ENCODE data around the gene RPS26.
A peak's percentile ranks its signal among the peaks of the same experiment; 100 is the strongest.
"Not testable (repeated sequence)": the region's sequence is repeated elsewhere in the genome, so short reads cannot be mapped to it uniquely, and the experiment has no call there.

RPS26 gene

DNA sequence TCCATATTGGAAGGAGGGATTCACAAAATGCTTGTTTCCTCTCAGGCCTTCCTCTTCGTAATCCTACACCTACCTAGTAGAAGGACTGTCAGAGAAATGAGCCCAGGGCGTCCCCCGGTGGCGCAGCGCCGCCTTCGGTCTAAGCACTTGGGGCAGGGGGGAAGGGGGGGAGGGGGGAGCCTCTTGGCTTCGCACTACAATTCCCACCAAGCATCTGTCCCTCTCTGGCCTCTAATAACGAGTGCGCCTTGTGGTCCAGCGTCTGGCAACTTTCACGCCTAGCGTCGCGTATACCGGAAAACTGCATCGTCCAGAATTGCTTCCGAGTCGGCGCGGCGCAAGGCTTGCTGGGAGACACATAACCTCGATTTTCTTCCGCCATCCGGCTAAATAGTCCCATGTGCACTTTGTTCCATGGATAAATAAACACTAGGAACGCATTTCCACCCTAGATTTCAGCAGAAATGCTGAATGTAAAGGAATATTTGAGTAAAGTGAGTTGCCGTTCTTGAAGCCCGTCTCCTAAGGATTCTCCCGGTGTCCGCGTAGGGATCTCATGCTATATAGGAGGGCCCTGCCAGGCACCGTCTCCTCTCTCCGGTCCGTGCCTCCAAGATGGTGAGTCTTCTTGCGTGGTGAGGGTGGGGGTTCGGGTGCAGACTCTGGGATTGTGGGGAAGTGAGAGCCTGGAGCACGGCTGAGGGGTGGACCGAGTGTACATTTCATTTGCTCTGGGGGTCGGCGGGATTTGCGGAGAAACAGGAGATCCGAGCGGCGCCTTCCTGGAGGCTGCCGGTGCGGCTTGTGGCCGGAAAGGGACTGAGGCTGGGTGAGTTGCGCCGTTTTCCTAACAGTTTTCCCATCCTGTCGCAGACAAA lies at the start of gene RPS26:
Gene RPS26 (plus strand): TSS at position 367 of the 878 bp plus-strand sequence. CDS start 249 bp downstream, at position 616.
- peak; percentile 99 for DNase-seq (ENCODE audit: low read depth)

DNA sequence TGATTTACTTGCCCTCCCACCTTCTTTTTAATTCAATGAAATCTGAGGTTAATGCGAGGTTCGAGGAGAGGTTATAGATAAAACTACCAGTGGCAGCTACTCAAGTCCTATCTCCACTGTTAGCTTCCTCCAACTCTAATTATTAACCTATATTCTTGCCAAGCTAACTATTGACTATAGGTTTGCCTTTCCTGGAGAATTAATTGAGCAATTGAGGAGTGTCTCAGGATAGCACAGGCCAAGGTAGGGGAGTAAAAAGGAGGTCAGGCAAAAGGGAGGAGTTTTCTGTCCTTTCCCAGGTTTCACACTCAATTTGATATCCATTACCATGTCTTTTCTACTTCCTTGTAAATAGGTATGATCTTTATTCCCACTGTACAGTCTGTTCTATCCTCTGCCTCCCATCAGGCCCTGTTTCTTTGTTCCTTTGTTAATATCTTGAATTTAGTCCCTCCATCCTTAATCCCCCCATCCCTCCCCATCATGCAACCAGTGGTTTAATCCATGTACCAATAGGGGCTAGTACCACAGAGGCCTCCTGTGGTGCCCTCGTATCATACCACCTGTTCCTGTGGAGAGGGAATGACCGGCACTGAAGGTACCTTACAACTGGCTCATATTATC lies 48.4 kb upstream of the RPS26 start:
- DNase-seq (ENCODE audit: low read depth) = no peak

DNA sequence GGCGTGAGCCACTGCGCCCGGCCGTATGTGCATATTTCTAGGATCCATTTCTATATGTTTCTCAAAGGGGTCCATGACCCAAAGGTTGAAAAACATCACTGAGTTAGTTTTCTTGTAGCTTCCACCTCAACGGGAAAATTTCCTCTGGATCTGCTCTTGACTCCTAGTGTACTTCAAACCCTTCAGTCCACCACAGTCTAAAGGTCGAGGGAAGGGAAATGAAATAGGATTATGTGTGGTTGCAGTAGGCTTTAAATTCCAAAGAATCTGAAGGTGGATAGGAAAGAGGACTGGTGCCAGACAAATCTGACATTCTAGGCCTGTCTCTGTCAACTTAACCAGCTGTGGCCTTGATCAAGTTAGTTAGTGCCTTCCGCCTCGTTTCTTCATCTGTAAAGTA lies 46.4 kb upstream of the RPS26 start:
- DNase-seq (ENCODE audit: low read depth) = no peak

DNA sequence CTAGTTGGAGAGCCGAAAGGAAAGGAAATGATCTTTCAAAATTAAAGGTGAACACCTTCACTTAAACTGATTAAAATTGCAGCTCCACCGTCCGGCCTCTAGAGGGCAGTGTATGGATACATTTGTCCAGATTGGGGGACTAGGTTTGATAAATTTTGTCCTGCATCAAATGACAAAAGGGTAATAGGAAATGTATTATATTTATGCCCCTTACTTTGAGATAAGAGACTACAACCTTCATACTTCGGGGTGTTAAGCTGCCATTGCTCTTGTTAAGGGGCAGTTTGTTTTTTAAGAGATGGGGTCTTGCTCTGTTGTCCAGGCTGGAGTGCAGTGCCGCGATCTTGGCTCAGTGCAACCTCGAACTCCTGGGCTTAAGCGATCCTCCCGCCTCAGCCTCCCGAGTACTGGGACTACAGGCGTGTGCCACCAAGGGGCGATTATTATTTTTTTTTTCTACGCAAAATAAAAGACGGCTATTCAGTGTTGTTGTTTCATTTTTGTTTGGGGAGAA lies 45.5 kb upstream of the RPS26 start:
- DNase-seq (ENCODE audit: low read depth) = peak; percentile 28

DNA sequence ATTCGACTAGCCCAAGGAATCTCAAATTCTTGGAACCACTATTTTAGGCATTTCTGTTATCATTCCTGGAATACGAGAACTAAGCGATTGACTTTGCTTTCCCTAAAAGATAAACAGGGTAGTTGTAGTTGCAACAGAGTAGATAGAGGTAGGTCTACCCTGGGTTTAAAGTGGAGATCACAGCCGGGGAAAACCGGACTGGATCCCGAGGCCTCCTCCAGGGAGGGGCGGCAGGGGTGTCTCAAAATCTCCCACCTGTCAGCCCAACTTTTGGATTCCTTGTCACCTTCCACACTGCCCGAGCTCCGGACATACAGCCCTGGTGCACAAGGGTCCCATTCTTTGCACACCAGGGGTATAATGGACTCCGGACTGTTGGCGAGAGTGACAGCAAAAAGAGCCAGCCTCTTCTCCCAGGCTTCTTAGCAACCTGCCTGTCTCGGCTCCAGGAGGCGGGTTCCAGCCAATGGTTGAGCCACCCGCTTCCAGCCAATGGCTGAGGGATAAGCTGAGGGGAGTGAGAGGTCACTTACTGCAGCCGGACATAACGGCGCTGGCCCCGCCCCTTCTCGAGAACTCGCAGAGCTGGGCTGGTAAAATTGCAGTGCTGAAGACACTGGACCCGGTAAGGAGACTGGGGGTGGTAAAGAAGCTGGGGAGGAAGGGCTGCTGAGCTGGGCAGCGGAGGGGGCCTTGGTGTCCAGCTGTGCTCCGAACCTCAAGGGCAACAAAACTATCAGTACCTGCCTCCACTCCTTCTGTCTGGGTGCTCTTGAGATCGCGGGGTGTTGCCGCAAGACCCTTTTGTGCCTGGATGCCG lies 44.8 kb upstream of the RPS26 start, which contains the start of gene SUOX:
Gene SUOX (plus strand): TSS at position 562 of the 820 bp plus-strand sequence. CDS start 4,946 bp downstream, outside the sequence.
- DNase-seq (ENCODE audit: low read depth) = peak; percentile 92

DNA sequence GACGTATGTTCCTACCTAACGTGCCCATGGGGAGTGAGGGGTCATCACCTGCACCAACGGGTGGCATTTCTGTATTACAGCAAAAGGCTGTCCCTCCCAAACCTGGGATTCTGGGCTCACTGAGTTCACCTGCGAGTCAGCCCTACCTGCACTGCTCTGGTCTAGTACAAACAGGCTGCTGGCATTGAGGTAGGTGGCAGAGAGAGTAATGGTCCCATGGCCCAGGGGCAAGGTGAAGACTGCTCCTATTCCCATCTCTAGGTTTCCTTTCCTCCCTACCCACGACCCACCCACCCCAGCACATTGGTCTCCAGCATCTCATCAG lies 44.2 kb upstream of the RPS26 start:
- no peak for DNase-seq (ENCODE audit: low read depth)

DNA sequence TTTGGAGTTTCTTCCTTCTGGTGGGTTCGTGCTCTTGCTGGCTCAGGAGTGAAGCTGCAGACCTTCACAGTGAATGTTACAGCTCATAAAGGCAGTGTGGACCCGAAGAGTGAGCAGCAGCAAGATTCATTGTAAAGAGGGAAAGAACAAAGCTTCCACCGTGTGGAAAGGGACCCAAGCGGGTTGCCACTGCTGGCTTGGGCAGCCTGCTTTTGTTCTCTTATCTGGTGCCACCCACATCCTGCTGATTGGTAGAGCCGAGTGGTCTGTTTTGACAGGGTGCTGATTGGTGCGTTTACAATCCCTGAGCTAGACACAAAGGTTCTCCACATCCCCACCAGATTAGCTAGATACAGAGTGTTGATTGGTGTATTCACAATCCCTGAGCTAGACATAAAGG lies 42.2 kb upstream of the RPS26 start:
- not testable (repeated sequence) for DNase-seq (ENCODE audit: low read depth)

DNA sequence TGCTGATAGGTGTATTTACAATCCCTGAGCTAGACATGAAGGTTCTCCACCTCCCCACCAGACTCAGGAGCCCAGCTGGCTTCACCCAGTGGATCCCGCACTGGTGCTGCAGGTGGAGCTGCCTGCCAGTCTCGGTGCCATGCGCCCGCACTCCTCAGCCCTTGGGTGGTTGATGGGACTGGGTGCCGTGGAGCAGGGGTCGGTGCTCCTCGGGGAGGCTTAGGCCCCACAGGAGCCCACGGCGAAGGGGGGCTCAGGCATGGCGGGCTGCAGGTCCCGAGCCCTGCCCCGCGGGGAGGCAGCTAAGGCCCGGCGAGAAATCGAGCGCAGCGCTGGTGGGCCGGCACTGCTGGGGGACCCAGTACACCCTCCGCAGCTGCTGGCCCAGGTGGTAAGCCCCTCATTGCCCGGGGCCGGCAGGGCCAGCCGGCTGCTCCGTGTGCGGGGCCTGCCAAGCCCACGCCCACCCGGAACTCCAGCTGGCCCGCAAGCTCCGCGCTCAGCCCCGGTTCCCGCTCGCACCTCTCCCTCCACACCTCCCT lies 41.6 kb upstream of the RPS26 start:
- DNase-seq (ENCODE audit: low read depth) = not testable (repeated sequence)

DNA sequence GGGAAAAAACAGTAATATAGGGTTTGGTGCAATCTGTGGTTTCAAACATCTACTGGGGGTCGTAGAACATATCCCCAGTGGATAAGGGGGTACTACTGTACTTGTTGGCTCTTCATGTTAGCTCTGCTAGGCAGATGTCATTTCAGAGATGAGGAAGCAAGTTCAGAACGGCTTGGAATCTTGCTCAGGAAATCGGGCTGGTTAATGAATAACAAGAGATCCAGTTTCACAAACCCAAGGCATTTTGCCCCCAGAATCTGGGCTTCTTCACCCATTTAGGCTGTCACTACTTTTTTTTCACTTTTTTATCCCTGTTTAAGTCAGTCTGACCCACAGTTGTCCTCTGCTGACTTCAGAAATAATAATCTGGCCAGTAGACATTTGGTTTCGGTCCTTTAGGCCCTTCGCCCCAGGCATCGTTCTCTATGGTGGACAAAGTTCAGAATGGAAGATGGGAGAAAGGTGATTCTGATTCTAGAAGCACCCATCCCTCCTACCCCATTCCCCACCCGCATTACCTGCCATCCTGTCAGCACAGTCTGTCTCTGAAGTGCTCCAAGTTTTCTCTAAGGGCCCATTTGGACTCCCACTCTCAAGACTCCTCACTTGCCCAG lies 40.1 kb upstream of the RPS26 start:
- no peak for DNase-seq (ENCODE audit: low read depth)

DNA sequence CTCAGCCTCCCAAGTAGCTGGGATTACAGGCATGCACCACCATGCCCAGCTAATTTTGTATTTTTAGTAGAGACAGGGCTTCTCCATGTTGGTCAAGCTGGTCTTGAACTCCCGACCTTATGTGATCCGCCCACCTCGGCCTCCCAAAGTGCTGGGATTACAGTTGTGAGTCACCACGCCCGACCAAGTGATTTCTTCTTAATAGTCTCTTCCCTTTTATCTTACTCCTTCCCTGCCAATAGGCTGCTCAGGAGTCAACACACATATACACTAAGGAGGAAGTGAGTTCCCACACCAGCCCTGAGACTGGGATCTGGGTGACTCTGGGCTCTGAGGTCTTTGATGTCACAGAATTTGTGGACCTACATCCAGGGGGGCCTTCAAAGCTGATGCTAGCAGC lies 38.3 kb upstream of the RPS26 start:
- DNase-seq (ENCODE audit: low read depth) = not testable (repeated sequence)

DNA sequence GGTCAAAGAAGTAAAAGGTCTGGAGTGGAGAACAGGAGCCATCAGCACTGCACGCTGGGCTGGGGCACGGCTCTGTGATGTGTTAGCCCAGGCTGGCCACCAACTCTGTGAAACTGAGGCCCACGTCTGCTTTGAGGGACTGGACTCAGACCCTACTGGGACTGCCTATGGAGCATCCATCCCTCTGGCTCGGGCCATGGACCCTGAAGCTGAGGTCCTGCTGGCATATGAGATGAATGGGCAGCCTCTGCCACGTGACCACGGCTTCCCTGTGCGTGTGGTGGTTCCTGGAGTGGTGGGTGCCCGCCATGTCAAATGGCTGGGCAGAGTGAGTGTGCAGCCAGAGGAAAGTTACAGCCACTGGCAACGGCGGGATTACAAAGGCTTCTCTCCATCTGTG lies 37.5 kb upstream of the RPS26 start:
- DNase-seq (ENCODE audit: low read depth) = no peak

DNA sequence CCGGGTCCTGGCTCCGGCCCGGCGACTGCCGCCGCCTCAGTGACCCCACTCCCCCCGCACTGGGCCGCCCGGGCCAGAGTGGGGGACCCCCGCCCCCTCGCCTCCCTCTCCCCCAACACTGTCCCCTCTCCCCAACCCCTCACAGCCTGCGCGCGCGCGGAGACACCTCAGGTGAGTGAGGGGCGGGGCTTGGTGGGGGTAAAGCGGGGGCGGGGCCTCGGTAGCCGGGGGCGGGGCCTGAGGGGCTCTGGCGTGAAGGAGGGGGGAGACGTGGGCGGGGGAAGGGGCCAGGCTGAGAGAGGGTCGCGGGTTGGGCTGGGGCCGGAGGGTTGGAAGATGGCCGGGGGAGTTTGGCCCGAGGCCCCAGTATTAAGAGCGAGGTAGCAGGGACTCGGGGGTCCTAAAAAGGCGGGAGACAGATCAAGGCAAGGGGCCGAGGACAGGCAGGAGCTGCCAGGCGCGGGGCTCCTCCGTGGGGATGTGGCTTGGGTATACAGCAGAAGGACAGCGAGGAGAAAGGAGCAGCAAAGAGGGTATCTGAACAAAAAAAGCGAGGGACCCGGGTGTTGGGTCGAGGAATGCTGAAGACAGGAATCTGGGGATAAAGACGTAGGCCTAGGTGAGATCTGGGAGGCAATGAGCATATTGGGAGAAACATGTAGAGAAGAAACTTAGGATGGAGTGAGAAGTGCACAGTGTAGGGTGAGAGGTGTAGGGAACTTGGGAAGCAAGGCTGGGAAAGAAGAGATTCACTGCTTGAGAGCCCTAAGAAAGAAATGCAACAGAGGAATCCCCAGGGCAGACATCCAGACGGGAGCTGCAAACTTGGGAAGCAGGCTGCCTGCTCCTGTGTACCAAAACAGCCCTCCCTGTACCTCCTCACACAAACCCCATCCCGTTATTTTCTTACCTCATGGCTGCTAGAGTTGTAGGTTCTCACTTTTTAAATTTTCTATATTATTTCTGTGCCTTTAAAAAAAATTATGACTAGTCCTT lies 33.9 kb upstream of the RPS26 start:
- DNase-seq (ENCODE audit: low read depth) = no peak

DNA sequence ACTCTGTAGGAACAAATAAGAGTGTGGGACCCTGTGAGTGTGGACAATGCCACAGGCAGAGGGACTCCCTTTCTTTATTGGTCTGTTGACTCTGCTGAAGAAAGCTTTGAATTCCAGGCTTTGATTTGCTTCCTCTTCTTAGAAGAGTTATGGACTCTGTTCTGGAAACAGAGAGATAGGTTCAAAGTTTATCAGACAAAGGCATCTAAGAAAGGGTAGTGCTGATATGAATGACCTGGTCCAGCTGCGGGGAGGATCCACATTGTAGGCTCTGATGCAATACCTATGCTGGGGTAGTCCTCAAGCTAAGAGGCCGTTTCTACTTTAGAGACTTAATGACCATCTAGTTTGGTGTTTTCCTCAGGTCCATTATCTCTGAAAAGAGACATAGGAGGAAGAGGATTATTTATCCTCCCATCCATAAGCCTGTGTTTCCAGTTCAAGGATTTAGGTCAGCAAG lies 31.6 kb upstream of the RPS26 start:
- no peak for DNase-seq (ENCODE audit: low read depth)

DNA sequence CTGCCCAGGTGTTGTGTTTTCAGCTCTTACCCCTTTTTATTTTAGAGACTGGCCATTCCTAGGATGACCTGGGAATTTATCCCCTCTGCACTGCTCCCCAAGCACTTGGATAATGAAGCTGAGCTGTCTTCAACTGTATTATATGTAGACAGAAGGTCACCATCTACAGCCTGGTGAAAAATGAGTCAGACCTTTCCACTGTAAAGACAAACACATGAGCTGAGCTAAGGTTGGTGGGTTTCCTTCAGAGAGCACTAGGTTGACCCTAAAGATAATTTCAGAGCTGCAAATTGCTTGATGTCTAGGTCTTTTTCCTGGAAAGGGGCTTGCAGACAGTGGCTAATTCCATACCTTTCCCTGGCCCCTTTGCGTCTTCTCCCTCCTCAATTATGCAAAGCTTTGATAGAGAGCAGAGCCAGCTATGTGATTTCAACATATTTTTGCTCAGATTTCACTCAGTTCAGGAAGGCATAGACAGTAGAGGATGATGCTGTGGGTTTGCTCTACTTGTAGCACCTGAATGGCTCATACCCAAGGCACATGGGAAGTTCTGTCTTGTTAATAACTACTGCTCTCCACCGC lies 30.1 kb upstream of the RPS26 start:
- no peak for DNase-seq (ENCODE audit: low read depth)

DNA sequence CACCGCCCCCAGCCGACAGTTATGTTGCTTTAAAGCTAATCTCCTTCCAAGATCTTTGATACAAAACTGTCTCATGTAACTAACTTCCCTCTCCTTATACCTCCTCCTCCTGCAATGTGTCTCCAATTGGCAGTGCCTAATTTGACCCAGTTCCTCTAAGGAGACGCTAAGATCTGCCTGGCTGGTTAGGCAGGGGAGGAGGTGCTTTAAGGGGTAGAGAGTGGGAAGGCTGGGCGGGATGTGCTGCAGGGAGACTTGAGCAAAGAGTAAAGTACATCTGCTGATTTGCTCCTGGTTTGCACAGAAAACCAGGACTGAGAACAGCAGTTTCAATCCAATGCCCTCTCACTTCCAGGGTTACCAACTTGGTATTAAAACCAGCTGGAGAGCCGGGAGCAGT lies 28.2 kb upstream of the RPS26 start:
- no peak for DNase-seq (ENCODE audit: low read depth)

DNA sequence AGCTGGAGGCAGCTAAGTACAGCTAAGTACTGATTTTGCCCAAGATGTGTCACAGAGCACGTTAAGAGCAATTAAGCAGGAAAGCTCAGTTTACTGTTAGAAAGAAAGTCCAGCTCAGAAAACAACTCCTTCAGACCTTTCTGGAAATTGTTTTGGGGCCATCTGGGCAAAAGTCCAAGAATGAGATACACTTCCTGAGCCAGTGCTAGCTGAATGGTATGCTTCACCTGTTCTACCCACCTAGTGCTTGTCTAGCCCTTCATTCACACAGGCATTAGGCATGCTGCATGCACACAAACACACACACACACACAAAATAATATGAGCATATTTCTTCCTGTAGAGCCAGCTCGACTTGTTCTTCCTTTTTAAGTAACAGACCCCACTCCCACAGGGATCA lies 27.5 kb upstream of the RPS26 start:
- no peak for DNase-seq (ENCODE audit: low read depth)

DNA sequence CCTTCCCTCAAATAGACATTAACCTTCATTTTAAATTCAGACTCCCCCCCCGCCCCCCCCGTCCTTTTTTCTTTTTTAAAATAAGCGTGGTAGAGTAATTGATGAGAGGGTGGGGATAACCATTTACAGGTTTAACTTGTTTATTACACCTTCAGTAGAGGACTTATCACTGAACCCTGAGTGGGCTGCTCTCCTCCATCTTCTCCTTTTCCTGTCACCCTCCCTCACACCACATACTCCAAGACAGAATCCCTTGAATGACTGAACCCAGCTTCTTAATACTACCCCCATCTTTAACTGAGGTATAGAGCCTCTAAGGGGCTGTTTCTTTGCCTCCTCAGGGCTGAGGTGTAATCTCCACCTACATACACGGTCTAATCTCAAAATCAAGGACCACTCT lies 24.5 kb upstream of the RPS26 start:
- DNase-seq (ENCODE audit: low read depth) = no peak

DNA sequence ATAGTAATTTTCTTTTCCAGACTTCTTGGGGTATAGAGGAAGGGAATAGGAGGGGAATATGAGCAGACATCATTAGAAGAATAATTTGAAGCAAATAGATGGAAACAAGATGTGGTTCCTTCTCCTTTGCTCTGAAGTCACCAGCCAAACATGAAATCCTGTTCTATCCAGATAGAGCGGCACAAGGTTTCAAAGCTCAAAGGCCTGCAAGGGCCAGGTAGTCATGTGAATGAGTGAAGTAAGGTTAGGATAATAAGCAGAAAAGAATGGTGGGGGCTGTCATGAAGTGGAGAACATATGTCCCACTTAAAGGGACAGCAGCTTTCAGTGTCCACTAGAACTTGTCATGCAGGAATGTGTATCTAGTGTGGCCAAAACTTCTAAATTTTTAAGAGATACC lies 23.4 kb upstream of the RPS26 start:
- no peak for DNase-seq (ENCODE audit: low read depth)

DNA sequence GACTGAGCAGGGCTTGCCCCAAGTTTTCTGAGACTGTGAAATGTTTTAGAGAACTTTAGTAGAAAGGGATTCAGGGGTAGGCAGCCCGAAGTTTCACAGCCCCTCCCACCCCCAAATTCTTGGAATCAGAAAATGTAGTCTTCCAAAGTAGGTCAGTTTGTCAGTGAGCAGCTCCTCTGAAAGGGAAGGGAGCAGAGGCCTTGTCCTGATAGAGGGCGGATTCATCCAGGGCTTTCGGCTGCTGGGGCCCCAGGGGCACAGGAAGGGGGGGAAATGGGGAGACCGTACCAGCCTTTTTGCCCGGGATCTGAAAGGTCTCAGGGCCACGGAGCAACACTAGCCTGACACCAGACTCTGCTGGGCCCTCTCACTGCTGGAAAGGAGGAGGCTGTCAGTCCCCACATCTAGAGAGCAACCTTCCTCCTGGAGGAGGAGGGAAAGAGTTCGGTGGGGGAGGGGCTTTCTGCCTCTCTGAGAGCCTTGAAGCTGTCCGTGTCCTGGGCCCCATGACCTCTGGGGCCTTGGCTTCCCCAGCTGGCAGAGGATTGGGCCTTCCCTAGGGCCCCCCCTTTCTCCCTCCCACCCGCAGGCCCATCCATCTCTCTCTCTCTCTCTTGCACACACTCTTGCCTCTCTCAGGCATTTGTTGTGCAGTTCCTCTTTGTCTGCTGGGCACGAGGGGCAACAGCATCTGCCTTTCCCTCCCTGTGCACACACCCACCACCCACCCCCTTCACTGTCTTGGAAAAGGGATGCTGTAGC lies 21.1 kb upstream of the RPS26 start, which contains the start of gene IKZF4:
Gene IKZF4 (plus strand): TSS at position 621 of the 762 bp plus-strand sequence. CDS start 451 bp downstream, outside the sequence.
- no peak for DNase-seq (ENCODE audit: low read depth)

Measured in GM04504 (cell line).